Coronary artery (tissue), 2 donors: ENCODE measurements around the gene CFTR.

Experiments used
- DNase-seq: peaks from one replicate; pipeline ENCODE4 v3.0.0-alpha.2; 2017; ENCODE audit warnings: low spot score
- H3K27ac ChIP-seq, 2 donors: fragments of 200-600 bp; sonication (generic); one replicate each; pipeline ENCODE4 v1.5.1; 2016 to 2019
- H3K4me3 ChIP-seq: fragments of 200-600 bp; sonication (generic); 2 replicates; pipeline ENCODE4 v1.5.1; 2016; ENCODE audit warnings: mild to moderate bottlenecking, moderate library complexity
- TF ChIP-seq, protein P1 (sequence below): fragments of 200-600 bp; sonication (generic); IDR thresholded peaks from one replicate; pipeline ENCODE4 v1.5.1; 2019; ENCODE audit warnings: antibody characterized with exemption

CFTR gene

DNA sequence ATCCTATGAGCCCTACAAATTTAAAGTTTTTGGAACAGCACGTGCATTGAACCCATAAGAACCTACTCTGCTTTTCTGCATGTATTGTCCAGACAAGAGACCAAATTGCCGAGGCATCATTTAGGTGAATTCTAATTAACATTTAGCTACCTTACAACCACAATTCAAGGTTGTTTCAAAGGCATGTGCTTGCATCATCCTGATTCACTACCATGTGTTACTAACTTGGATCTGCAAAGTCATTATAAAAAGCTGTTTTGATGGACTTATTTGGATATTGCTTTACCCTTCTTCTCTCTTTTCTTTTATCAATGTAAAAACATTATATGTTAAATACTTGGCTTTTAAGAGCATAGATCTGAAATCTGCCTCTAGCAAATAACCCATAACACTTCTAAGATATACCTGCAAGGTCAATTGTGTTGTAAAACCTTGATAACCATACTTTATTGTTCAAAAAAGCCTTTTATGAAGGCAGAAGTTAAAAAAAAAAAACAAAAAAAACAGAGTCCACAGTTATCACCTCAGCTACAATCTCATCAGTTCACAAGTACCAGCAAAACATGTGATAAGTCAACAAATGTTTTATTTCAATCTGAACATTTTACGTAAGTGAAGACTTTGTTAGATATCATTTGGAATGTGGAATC is 51.9 kb downstream of the CFTR start:
- no peak overlapping the region for H3K4me3 ChIP-seq

GRCh38 chr7:117538053-117538452 is 58.2 kb downstream of the CFTR start:
- Histone ChIP-seq H3K27ac (no peak overlapping the region), H3K4me3 (no peak overlapping the region)
- TF ChIP-seq, protein P1, sequence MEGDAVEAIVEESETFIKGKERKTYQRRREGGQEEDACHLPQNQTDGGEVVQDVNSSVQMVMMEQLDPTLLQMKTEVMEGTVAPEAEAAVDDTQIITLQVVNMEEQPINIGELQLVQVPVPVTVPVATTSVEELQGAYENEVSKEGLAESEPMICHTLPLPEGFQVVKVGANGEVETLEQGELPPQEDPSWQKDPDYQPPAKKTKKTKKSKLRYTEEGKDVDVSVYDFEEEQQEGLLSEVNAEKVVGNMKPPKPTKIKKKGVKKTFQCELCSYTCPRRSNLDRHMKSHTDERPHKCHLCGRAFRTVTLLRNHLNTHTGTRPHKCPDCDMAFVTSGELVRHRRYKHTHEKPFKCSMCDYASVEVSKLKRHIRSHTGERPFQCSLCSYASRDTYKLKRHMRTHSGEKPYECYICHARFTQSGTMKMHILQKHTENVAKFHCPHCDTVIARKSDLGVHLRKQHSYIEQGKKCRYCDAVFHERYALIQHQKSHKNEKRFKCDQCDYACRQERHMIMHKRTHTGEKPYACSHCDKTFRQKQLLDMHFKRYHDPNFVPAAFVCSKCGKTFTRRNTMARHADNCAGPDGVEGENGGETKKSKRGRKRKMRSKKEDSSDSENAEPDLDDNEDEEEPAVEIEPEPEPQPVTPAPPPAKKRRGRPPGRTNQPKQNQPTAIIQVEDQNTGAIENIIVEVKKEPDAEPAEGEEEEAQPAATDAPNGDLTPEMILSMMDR: no peak
- no peak for DNase-seq

More for the DNA sequence above, 51.9 kb downstream of the CFTR start:
- no peak overlapping the region for H3K27ac ChIP-seq
- TF ChIP-seq, protein P1: no peak
- no peak for DNase-seq

DNA sequence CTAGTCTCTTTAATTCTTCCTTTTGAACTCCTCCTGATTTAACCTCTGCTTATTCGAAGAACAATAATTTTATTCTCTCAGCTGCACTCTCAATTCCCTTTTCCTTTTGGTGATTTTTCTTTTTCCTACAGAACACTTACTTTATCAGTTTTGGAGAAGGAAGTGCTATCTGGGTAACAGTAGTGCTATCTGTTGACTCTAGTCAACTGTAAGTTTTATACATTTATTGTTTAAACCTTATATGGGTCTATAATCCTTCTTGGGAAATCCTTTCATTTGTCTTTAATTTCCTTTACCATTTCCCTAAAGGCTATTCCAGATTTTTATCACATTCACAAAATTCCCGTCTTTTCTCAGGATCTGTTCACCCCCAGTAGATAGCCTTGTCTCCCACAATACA is 64.2 kb downstream of the CFTR start:
- DNase-seq: no peak
- H3K4me3 ChIP-seq: no peak overlapping the region
- no peak overlapping the region for H3K27ac ChIP-seq
- TF ChIP-seq, protein P1: no peak

DNA sequence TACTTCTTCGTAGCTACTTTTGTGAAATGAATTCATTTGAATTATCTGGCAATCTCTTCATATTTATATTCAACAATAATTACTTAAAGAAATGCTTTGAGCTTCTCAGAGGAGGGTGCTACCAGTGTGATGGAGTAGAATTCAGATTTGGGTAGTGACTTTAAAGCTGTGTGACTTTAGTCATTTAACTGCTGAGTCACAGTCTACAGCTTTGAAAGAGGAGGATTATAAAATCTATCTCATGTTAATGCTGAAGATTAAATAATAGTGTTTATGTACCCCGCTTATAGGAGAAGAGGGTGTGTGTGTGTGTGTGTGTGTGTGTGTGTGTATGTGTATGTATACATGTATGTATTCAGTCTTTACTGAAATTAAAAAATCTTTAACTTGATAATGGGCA is 68.2 kb downstream of the CFTR start:
- no peak overlapping the region for H3K4me3 ChIP-seq
- no peak overlapping the region for H3K27ac ChIP-seq
- DNase-seq: no peak
- TF ChIP-seq, protein P1: no peak

DNA sequence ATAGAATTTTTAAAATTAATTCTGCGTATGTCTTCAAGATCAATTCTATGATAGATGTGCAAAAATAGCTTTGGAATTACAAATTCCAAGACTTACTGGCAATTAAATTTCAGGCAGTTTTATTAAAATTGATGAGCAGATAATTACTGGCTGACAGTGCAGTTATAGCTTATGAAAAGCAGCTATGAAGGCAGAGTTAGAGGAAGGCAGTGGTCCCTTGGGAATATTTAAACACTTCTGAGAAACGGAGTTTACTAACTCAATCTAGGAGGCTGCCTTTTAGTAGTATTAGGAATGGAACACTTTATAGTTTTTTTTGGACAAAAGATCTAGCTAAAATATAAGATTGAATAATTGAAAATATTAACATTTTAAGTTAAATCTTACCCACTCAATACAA is 70.8 kb downstream of the CFTR start:
- Histone ChIP-seq H3K4me3 (no peak overlapping the region), H3K27ac (no peak overlapping the region)
- TF ChIP-seq, protein P1: no peak
- no peak for DNase-seq

DNA sequence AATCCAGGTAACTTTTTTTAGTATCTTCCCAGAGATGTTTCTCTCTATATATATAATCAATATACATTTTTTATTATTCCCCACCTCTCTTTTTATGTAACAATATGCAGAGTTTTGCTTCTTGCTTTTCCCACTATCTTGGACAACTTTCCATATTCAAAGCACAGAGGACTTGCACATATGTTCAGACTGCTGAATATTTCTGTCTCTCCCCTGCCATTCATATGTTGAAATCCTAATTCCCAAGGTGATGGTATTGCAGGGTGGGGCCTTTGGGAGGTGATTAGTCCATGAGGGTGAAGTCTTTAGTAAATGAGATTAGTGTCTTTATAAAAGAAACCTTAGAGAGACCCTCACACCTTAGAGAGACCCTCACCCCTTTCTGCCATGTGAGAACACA is 72.8 kb downstream of the CFTR start:
- no peak for DNase-seq
- TF ChIP-seq, protein P1: no peak
- H3K27ac ChIP-seq: no peak overlapping the region
- H3K4me3 ChIP-seq: no peak overlapping the region

- H3K4me3 ChIP-seq: no peak overlapping the region
- H3K27ac ChIP-seq: no peak overlapping the region
- TF ChIP-seq, protein P1: no peak
- DNase-seq: no peak
Measured at GRCh38 chr7:117555260-117555659, 75.4 kb downstream of the CFTR start.
